RKO (cell line): ENCODE results near the gene TMEM163.
"Not testable (repeated sequence)": the region's sequence is repeated elsewhere in the genome, so short reads cannot be mapped to it uniquely, and the experiment has no call there.

Source experiments
- DNase-seq: peaks from one replicate; pipeline ENCODE4 v3.0.0-alpha.2; 2016; ENCODE audit warnings: low spot score

Gene TMEM163

DNA sequence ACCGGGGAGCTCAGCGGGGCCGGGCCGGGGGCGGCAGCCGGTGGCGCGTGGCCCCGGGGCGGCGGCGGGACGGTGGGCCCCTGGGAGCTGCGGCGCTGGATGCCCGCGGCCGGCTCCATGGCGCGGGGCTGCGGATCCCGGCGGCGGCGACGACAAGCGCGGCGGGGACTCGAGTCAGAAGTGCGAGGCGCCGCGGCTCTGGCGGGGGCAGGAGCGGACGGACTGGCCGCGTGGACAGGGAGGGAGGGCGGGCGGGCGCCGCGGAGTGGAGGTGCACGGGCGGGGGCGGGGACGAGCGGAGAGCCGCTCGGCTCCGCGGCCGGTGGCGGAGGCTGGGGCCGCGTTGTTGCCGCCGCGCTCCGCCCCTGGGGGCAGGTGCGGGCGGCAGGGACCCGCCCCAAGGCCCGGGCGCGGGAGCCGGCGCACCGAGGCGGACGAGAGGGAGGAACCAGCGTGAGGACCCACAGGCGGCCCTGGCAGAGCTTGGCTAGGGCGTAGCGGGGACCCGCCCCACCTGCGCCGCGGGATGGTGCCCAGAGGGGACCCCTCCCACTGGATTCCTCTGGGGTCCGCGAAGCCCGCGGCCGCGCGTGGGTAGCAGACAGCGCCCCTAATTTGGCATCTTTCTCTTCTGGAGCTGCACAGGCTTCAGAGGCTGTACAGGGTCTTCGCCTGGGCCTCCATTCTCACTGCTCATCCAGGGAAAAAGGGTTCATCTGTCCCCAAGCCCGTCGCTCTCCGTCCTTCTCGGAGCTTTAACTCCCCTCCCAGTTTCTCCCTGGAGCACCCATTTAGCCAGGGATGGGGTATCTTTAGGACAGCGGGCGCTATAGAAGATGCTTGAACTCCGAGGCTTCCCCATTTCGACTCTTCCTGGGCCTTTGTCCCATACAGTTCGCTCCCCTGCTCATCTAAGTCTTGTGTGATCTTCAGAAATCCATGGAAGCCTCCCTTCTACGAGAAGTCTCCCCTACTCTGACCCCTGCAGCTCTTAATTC is at the start of gene TMEM163:
TSS of gene TMEM163 (minus strand) at position 184 of the 998 bp plus-strand sequence.
- no peak for DNase-seq

DNA sequence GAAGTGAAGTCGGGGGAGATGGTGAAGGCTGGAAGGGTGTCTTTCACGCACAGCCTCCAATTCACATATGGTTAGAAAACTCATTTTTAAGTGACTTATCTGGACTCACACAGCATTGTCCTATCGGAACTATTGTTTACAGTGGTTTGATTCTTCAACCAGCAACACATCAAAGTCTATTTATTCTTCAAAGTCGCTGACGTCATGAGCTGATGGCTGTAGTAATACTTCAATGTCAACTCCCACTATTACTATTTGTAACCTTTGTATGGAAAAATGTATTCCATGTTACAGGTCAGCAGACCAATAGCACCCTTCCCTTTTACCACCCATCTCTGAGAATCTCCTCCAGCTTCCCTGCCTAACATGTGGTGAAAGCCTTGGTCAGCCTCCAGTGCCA is 47.8 kb upstream of the TMEM163 start:
- no peak for DNase-seq

DNA sequence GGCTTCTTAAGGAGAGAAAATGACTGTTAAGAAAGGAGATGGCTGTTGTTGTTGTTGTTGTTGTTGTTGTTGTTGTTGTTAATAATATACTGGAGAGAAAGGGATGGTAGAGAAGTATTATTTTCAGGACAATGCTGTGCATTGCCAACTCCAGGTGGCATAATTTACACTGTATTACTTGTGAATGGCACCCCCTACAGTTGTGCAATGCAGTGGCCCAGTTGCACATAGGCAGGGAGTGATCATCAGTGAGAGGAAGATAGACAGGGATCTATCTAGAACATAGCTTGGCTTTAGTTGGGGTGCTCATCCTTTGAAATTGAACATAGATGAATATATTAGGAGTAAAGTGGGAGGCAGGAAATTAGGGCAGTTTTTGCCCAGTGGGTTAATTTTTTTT is 47.2 kb upstream of the TMEM163 start:
- no peak for DNase-seq

DNA sequence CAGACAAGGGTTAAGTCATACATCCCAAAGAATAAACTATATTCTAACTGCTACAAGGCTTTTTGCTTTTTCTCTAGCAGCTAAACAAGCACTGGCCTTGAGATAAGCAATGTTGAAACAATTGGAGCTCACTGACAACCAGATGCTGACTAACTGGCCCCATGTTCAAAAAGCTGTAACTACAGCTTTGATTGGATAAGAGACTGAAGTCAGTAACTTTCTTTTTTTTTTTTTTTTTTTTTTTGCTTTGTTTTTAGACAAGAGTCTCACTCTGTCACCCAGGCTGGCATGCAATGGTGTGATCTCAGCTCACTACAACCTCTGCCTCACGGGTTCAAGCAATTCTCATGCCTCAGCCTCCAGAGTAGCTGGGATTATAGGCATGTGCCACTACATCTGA is 45.4 kb upstream of the TMEM163 start:
- no peak for DNase-seq

DNA sequence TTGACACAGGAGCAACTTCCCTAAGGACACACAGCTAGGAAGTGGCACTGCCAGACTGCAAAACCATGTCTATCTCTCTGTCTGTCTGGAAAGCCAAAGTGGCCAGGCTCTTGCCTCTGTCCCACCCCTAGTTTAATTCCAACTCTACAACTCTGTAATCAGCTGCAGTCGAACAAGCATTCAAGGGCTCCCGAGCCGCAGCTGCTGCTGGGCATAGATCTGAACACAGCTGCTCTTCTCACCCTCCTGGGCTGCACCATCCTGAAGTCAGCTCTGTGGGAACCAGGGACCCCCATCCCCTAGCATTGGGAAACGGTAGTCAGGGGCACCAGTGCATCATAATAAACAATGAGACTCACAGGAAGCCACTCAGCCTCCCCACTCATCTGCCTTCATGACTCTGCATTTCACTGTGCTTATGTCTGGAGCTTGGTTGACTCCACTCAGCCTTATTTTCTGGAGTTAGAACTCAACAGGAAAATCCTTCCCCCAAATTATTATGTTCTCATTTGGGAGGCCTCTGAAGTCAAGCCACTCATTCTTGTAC is 44.4 kb upstream of the TMEM163 start:
- DNase-seq = no peak

DNA sequence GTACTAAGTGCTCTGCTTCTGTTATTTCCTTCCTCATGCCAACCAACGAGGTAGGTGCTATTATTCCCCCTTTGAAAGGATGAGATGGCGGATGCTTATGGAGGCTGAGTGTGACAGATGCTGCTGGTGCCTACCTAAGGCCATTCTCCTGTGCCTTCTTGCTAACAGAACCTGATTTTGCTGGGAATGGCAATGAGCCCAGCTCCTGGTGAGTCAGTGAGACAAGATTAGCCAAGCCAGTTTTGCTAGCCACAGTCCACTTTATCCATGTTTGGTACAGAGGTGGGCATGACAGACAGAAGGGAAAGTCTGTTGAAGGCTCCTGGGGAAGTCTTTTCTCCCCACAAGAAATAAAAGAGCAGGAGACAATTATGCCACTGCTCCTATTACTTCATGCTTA is 43.7 kb upstream of the TMEM163 start:
- no peak for DNase-seq

DNA sequence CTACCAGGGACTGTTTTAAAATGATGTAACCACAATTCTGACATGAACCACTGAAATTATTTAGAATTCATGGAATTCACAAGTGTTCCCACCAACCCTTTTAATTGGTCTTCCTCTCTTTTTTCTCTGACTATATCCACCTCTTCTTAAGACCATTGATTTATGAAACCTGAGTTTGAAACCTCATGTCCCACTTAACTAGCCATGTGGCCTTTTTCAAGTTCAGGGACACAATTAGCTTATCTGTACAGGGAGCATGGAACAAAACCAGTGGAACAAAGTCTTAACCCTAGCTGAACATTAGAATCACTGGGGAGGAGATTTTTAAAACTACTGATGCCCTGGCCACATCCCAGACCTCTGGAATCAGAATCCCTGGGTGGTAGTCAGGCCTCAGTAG is 41.6 kb upstream of the TMEM163 start:
- no peak for DNase-seq

DNA sequence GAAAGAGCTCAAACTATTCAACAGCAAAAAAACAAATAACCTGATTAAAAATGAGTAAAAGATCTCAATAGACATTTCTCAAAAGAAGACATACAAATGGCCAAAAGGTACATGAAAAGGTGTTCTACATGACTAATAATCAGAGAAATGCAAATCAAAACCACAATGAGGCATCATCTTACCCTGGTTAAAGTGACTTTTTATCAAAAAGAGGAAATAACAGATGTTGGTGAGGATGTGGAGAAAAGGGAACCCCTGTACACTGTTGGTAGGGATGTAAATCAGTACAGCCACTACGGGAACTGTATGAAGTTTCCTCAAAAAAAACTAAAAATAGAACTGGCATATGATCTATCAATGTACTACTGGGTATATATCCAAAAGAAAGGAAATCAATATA is 39.8 kb upstream of the TMEM163 start:
- DNase-seq = no peak

DNA sequence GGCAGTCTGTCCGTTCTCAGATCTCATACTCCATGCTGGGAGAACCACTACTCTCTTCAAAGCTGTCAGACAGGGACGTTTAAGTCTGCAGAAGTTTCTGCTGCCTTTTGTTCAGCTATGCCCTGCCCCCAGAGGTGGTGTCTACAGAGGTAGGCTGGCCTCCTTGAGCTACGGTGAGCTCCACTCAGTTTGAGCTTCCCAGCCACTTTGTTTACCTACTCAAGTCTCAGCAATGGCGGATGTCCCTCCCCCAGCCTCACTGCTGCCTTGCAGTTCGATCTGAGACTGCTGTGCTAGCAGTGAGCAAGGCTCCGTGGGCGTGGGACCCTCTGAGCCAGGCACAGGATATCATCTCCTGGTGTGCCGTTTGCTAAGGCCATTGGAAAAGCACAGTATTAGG is 33.2 kb upstream of the TMEM163 start:
- not testable (repeated sequence) for DNase-seq

DNA sequence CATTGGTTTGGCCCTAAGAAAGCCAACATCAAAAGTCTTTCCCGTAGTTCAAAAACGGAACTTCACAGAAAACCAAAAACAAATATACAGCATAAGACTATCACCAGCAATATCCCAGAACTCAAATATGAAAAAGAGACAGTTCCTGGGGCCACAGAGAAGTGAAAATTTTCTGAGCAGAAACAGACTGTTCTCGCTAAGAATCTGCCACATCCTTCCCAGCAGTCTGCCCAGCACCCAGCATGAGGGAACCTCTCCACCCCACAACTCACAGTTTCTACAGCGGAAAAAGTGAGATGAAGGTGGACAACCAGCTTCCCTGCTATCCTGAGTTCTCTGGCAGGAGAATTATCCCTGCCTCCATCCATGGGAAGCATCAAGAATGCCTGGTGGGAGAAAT is 26.7 kb upstream of the TMEM163 start:
- no peak for DNase-seq

DNA sequence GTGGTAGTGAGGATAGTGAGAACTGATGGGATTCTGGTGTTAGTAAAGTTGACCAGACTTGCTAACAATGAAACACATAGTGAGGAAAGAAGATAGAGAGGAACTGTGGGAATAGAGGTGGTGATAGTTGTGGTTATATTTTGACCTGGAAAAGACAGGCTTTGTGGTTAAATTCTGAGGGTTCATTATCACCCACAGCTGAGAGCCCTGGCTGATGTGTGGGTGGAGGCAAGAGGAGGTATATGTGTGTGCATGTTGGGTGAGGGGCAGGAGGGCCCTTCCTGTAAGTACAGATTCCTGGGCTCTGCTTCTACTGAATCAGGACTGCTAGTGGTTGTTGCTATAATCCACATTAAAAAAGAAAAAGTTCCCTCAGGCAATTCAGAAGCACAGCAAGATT is 26.2 kb upstream of the TMEM163 start:
- no peak for DNase-seq

DNA sequence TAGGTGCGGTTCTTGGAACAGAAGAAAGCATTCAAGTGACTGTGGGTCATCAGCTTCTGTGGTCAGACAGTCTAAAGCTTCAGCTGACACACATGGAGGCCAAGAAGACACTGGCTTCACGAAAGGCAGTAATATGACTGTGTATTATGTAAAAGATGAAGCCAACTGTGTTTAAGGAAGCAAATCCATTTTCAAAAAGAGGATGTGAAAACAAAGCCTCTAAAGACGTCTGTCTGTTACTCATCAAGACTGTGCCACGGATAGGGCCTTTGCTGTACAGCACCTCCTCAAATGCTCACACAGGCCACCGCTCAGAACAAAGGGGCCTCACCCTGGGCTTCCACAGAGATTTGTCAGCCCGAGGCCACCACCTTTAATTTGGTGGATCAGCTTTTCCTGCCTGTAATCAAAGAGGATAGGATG is 21.1 kb upstream of the TMEM163 start:
- DNase-seq = no peak

DNA sequence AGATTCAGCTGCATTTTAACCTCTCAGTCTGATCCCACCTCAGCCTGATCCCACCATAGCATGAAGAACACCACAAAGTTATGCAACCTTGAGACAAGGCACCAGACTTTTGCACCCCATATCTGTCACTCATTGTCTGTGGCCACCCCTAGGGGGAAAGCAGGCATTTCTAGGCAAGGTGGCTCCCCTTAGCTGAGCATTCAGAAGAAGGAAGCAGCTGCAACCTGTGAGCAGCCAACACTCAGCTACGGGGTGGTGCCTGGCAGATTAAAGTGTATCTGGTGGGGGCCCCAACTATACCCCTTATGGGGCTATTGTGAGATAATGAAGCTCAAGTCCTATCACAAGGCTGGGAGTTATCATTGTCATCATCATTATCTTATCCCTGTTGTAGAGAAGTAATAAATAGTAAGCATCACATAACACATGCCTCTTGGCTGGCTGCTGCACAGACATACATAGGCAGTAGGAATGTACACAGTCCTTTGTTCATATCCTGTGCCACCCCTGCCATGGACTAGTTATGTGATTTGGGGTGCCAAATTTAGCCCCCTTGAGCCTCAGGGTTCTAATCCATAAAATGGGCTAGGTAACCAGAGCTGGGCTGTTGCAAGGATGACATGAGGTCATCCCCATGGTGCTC is 20.6 kb upstream of the TMEM163 start:
- no peak for DNase-seq

DNA sequence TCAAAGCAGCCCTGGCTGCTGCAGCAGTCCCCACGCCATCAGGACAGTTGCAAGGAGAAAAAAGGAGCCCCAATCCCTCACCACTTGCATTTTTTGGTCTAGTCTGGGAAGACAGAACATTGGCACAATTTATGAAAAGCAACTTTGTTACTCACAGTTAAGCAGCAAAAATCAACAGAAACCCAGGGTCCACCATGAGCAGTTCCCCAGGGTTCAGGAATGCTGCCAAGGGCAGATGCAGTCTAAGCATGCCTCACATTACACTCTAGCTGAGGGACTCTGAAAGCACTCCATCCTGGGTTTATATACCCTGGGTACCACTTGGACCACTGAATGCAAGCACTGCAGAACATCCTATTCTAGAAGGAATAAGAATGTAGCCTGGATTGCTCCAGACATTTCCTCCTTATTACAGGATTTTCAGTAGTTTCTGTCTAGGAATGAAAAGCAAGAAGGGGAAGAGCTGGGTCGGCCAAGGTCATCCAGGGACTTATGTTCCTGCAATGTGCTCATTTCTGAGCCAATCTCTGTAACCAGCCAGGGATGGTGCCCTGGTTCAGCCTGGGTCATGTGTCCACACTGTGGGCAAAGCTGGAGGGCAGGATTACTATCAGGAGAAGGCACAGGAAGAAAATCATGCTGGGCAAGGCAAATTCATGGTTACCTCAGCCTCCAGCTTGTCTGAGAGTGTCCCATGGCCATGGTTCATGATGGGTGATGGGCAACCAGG is 19.5 kb upstream of the TMEM163 start:
- no peak for DNase-seq

DNA sequence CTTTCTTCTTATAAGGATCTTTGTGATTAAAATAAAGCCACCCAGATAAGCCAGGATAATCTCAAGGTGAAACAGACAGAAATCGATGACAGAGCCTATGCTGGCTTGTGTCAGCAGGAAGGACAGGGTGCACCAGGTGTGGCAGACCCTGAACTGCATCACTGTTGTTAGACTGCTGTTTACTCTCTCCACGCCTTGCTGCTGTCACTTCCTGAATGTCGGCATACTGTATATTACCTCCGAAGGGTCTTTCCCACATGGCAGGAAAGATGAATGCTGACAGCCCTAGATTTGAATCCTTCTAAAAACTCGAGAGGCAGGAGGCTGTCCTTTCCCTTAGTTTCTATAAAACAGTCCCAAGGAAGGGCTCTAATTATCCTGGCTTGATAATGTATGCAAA is 18.9 kb upstream of the TMEM163 start:
- no peak for DNase-seq

DNA sequence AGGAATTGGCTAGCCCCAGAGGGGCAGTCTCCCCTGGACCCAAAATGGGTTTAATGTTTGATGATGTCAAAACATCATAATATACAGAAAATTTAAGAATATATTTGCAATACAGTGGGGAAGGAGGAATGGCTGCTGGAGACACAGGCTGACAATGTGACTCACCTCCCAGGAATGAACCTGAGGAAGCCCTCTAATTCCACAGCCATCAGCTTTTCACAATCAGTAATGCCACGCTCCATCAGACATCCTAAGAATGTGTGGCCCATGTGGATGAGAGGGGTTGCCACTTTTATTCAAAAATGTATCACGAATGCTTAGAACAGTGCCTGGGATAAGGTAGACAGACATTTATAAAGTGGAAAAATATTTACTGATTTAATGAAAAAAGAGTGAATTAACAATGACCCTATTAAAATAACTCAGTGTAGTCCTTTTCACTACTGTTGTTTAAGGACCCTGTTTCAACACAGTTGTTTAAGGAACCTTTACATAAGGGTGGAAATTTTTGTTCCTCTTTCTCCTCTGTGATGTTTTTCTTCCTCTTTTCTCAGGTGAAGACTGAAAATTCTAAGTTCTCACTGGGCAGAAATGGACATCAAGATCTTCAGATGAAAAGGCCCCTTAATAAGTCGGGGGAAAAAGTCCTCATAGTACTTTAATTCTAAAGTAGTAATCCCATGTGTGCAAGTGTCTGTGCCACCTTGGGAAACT is 17.5 kb upstream of the TMEM163 start:
- peak; percentile 40 for DNase-seq

DNA sequence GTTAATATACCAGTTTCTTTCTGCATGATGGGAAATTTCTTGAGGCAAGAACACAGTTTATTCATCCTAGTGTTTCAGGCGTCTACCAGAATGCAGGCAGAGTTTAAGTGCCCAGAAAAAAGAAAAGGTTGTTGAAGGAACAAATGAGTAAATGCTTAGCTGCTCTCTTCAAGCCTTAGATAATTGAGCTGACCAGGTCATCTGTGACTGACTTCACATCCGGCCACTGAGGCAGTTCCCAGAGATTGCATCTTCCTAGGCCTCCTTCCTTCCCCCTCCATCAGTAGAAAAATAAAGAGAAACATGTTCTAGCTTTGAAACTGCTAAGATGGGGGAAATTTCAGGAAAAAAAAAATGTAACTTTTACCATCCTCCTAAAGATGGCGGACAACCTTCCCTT is 9.4 kb upstream of the TMEM163 start:
- DNase-seq = no peak

DNA sequence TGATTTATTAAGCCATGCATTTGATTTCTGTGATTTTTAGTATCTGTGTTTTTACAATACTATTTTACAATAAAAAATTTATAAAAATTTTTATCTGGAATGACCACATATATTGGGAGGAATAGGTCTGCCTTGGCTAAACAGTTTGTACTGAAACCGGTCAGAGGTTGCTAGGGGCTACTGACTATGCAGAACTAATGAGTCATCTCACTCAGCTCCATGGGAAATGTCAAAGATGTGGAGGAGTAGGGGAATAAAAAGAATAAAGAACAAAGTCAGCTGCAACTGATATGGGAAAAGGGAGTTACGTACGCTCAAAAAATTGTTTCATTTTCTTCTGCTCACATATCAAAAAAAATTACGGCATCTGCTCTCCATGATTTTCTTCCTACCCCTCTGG is 8.6 kb upstream of the TMEM163 start:
- DNase-seq = peak; percentile 21

DNA sequence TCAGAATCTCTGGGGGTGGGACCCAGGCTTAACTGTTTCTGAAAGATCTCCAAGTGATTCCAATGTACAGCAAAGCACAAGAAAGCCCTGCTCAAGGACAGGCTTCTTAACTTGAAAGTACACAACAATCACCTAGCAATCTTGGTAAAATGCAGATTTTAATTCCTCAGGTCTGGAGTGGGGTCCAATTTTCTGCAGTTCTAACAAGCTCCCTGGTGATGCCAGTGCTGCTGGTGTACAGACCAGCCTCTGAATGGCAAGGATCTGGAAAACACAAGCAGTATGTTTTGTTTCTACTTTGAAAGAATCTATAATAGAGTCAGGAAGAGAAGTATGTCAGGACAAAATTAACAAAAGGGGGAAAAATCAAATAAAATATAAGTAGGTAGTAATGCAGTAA is 7.8 kb upstream of the TMEM163 start:
- DNase-seq = no peak

DNA sequence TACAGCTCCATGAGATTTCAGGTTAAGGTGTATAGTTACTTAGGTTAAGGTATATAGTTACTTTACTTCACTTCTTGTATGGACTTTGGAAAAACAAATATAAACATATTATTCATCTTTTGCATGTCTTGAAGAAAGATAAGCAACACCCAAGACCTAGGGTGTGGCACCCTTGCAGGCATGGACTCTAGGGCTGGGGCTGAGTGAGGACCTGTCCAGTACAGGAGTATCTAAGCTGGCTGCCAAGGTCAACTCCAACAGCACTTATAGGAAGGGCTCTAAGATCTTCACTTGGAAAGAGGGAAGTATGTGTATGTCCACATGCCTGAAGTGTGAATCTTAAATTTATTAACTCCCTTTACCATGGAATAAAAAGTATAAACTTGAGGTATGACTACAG is 7.1 kb upstream of the TMEM163 start:
- no peak for DNase-seq

DNA sequence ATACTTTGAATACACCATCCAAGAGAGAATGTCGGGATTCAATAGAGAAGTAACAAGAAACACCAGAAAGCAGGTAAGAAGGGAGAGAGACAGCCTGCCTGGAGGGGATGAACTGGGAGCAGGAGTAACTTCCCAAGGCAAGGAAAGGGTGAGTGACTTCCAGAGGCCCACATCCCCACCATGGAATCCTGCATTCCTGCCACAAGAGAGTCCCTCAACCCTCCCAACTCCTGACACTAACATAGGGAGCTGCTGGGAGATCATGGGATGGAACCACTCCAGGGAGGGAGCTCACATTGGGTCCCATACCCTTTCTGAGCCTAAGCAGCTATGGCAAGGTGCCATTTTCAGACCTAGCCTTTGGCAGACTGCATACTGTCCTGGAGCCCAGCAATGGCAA is 5.5 kb upstream of the TMEM163 start:
- DNase-seq = no peak

DNA sequence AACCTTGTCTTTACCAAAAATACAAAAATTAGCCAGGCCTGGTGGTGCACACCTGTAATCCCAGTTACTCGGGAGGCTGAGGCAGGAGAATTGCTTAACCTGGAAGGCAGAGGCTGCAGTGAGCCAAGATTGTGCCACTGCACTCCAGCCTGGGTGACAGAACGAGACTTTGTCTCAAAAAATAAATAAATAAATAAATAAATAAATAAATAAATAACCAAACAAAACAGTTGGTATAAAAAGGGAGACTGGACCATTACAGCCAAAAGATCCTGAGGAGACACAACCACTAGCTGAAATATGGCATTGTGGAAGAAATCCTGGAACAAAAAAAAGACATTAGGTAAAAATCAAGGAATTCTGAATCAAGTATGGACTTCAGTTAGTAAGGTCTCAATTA is 4.9 kb upstream of the TMEM163 start:
- DNase-seq = not testable (repeated sequence)
